Thyroid gland (tissue), 4 donors: ENCODE measurements around the gene TEKT3. TPM values are rescaled to one million over a fixed set of nuclear protein-coding genes. Genes with fewer than 3 reads are reported as not detected.

Experiments
- DNase-seq, 2 donors: peaks; one replicate each; pipeline ENCODE4 v3.0.0-alpha.2; 2019
- H3K27ac ChIP-seq, 3 donors: fragments of 200-600 bp; sonication (generic); 1 replicate in 2 of 3; 2 replicates in 1 of 3; pipeline ENCODE4 v1.5.1; 2016 to 2019; ENCODE audit warnings: mild to moderate bottlenecking in 1 of 3, moderate library complexity in 1 of 3
- H3K27me3 ChIP-seq: fragments of 200-600 bp; sonication (generic); one replicate; pipeline ENCODE4 v1.5.1; 2019
- H3K36me3 ChIP-seq, 2 donors: fragments of 200-600 bp; sonication (generic); one replicate each; pipeline ENCODE4 v1.5.1; 2016 to 2019
- H3K4me1 ChIP-seq, 2 donors: fragments of 200-600 bp; sonication (generic); one replicate each; pipeline ENCODE4 v1.5.1; 2017 to 2019
- H3K4me3 ChIP-seq, 3 donors: fragments of 200-600 bp; sonication (generic); replicated peaks in 1 of 3; 1 replicate in 2 of 3; 2 replicates in 1 of 3; pipeline ENCODE4 v1.5.1; 2016; ENCODE audit warnings: mild to moderate bottlenecking in 1 of 3
- H3K9me3 ChIP-seq: fragments of 200-600 bp; sonication (generic); one replicate; pipeline ENCODE4 v1.5.1; 2017
- CTCF ChIP-seq, 6 experiments: fragments of 200-600 bp in 3 of 6; fragments of 450-650 bp in 3 of 6; sonication (generic) in 3 of 6; IDR thresholded peaks; one replicate each; pipeline ENCODE4 v1.5.1; 2016 to 2019; ENCODE audit warnings: antibody characterized with exemption in 6 of 6, mild to moderate bottlenecking in 2 of 6, inconsistent platforms in 1 of 6, moderate library complexity in 1 of 6
- POLR2A ChIP-seq, 2 donors: fragments of 450-650 bp; IDR thresholded peaks; one replicate each; pipeline ENCODE4 v1.6.1; 2017; ENCODE audit warnings: antibody characterized with exemption in 2 of 2, mild to moderate bottlenecking in 2 of 2, moderate library complexity in 1 of 2
- WGBS, 2 donors: methylation state at CpG; one replicate each; pipeline ENCODE4 v1.1.5; 2017; 5-methylcytosine and 5-hydroxymethylcytosine counted together
- intact Hi-C: fragments of 100-400 bp; cut with DNase I; formaldehyde crosslinking; loops from one replicate; pipeline ENCODE4 v1.15.1; 2023
- total RNA-seq, 4 donors: library from RNA; depleted of rRNA; stranded (reverse); fragments of >200 nt; gene quantifications; one replicate each; pipeline ENCODE4 v1.2.3, GENCODE V29; 2016

The TEKT3 gene
- total RNA-seq, 4 donors from 2014 or later: 1.1 to 2.3 (median 1.9) TPM; not detected in 1

GRCh38 chr17:15307710-15308111, 33.7 kb downstream of the TEKT3 start:
- Histone ChIP-seq H3K36me3 (no peaks in the 10 kb centered on the region), H3K4me1 (no peaks in the 10 kb centered on the region), H3K9me3 (no peaks in the 10 kb centered on the region), H3K27ac (no peak overlapping the region), H3K4me3 (no peak overlapping the region), H3K27me3 (no peaks in the 10 kb centered on the region)
- no peak for TF ChIP-seq POLR2A (IDR thresholded peaks at IDR 0.05)
- no peak for TF ChIP-seq CTCF (IDR thresholded peaks at IDR 0.05)
- 69 to 73% methylated on average over 4 of the region's 4 CpGs for WGBS, 2 donors
- intact Hi-C loops: no loop called here
- DNase-seq: no peak

GRCh38 chr17:15303851-15304250, 37.5 kb downstream of the TEKT3 start:
- Histone ChIP-seq H3K9me3 (no peaks in the 10 kb centered on the region), H3K27me3 (no peaks in the 10 kb centered on the region), H3K4me3 (no peak overlapping the region), H3K4me1 (no peaks in the 10 kb centered on the region), H3K36me3 (no peaks in the 10 kb centered on the region), H3K27ac (no peak overlapping the region)
- intact Hi-C loops: no loop called here
- no peak for DNase-seq
- no peak for TF ChIP-seq POLR2A (IDR thresholded peaks at IDR 0.05)
- no peak for TF ChIP-seq CTCF (IDR thresholded peaks at IDR 0.05)
- WGBS, 2 donors: 89% methylated on average over 14 of the region's 14 CpGs

- H3K36me3 ChIP-seq: no peaks in the 10 kb centered on the region
- no peaks in the 10 kb centered on the region for H3K27me3 ChIP-seq
- no peak overlapping the region for H3K27ac ChIP-seq
- no peaks in the 10 kb centered on the region for H3K9me3 ChIP-seq
- intact Hi-C loops: no loop called here
- H3K4me3 ChIP-seq: no peak overlapping the region
- WGBS, 2 donors: 26 to 58% methylated on average over 3 of the region's 3 CpGs
- H3K4me1 ChIP-seq: no peaks in the 10 kb centered on the region
- DNase-seq: no peak
- TF ChIP-seq POLR2A (IDR thresholded peaks at IDR 0.05) (no peak), CTCF (IDR thresholded peaks at IDR 0.05) (no peak)
Observed at GRCh38 chr17:15303268-15303667, 38.1 kb downstream of the TEKT3 start.

GRCh38 chr17:15301845-15302244, 39.6 kb downstream of the TEKT3 start:
- no peaks in the 10 kb centered on the region for H3K27me3 ChIP-seq
- no peak for DNase-seq
- H3K9me3 ChIP-seq: no peaks in the 10 kb centered on the region
- no peak overlapping the region for H3K4me3 ChIP-seq
- intact Hi-C loops: no loop called here
- WGBS, 2 donors: 84 to 94% methylated on average over 6 of the region's 6 CpGs
- H3K27ac ChIP-seq: no peak overlapping the region
- no peak for TF ChIP-seq POLR2A (IDR thresholded peaks at IDR 0.05)
- no peak for TF ChIP-seq CTCF (IDR thresholded peaks at IDR 0.05)
- no peaks in the 10 kb centered on the region for H3K36me3 ChIP-seq
- H3K4me1 ChIP-seq: no peaks in the 10 kb centered on the region

- Histone ChIP-seq H3K36me3 (no peaks in the 10 kb centered on the region), H3K9me3 (no peaks in the 10 kb centered on the region), H3K4me1 (no peaks in the 10 kb centered on the region), H3K27me3 (no peaks in the 10 kb centered on the region), H3K4me3 (no peak overlapping the region), H3K27ac (no peak overlapping the region)
- intact Hi-C loops: no loop called here
- WGBS, 2 donors: 71 to 80% methylated on average over 5 of the region's 5 CpGs
- DNase-seq: no peak
- no peak for TF ChIP-seq CTCF (IDR thresholded peaks at IDR 0.05)
- TF ChIP-seq POLR2A (IDR thresholded peaks at IDR 0.05): no peak
Observed at GRCh38 chr17:15298176-15298575, 43.2 kb downstream of the TEKT3 start.
